Stimulated activated CD8-positive, alpha-beta memory T cell treated with anti-CD3 and anti-CD28 coated beads, Interleukin-15, amount 100 ng/mL, for 1 hour (primary cell): ENCODE data around the gene PAIP2.
"Not testable (repeated sequence)": the region's sequence is repeated elsewhere in the genome, so short reads cannot be mapped to it uniquely, and the experiment has no call there.

Experiments
- DNase-seq: peaks from one replicate; pipeline ENCODE4 v3.0.0-alpha.2; 2020; ENCODE audit warnings: low read depth

The PAIP2 gene

GRCh38 chr5:139378101-139378825, 36.6 kb downstream of the PAIP2 start:
- DNase-seq: no peak

GRCh38 chr5:139378941-139379361, 37.3 kb downstream of the PAIP2 start:
- DNase-seq: no peak

- DNase-seq: no peak
Measured at GRCh38 chr5:139379626-139380449, 38.2 kb downstream of the PAIP2 start.

- no peak for DNase-seq
Measured at GRCh38 chr5:139381837-139382761, 40.4 kb downstream of the PAIP2 start.

GRCh38 chr5:139382807-139383206, 41.2 kb downstream of the PAIP2 start:
- no peak for DNase-seq

GRCh38 chr5:139383275-139383992, 41.8 kb downstream of the PAIP2 start, which contains the start of gene SLC23A1:
SLC23A1 (minus strand) TSS chr5:139383297; CDS start chr5:139383253, 44 bp downstream.
- DNase-seq: no peak

- no peak for DNase-seq
Measured at GRCh38 chr5:139383993-139384590, 42.4 kb downstream of the PAIP2 start.

GRCh38 chr5:139384591-139385051, 43.0 kb downstream of the PAIP2 start:
- DNase-seq: no peak

GRCh38 chr5:139385061-139386049, 43.7 kb downstream of the PAIP2 start:
- no peak for DNase-seq

- DNase-seq: no peak
Measured at GRCh38 chr5:139386050-139386438, 44.4 kb downstream of the PAIP2 start.

- not testable (repeated sequence) for DNase-seq
Measured at GRCh38 chr5:139386956-139387355, 45.3 kb downstream of the PAIP2 start.

GRCh38 chr5:139387611-139388197, 46.0 kb downstream of the PAIP2 start:
- DNase-seq: no peak

GRCh38 chr5:139388198-139388821, 46.7 kb downstream of the PAIP2 start:
- no peak for DNase-seq

- DNase-seq: no peak
Measured at GRCh38 chr5:139389701-139390638, 48.3 kb downstream of the PAIP2 start, which contains the start of gene MZB1. MZB1 (minus strand) TSS chr5:139389913; CDS start chr5:139389856, 57 bp downstream.

GRCh38 chr5:139390639-139391569, 49.2 kb downstream of the PAIP2 start:
- no peak for DNase-seq

- DNase-seq: no peak
Measured at GRCh38 chr5:139391570-139392323, 50.1 kb downstream of the PAIP2 start.
